Ascending aorta (tissue), 2 donors: ENCODE results near the gene CARD10. TPM values are rescaled to one million over a fixed set of nuclear protein-coding genes. Genes with fewer than 3 reads are reported as not detected.

Experiments
- DNase-seq, 2 donors: peaks; one replicate each; pipeline ENCODE4 v3.0.0-alpha.2; 2019; ENCODE audit warnings: low spot score in 2 of 2
- H3K27ac ChIP-seq, 2 donors: fragments of 200-600 bp; sonication (generic); one replicate each; pipeline ENCODE4 v1.5.1; 2016 to 2017; ENCODE audit warnings: mild to moderate bottlenecking in 1 of 2
- H3K27me3 ChIP-seq: fragments of 200-600 bp; sonication (generic); one replicate; pipeline ENCODE4 v1.5.1; 2017
- H3K36me3 ChIP-seq, 2 donors: fragments of 200-600 bp; sonication (generic); one replicate each; pipeline ENCODE4 v1.5.1; 2016
- H3K4me1 ChIP-seq, 2 donors: fragments of 200-600 bp; sonication (generic); one replicate each; pipeline ENCODE4 v1.5.1; 2016 to 2017; ENCODE audit warnings: mild to moderate bottlenecking in 1 of 2
- H3K4me3 ChIP-seq, 2 donors: fragments of 200-600 bp; sonication (generic); one replicate each; pipeline ENCODE4 v1.5.1; 2016 to 2017; ENCODE audit warnings: mild to moderate bottlenecking in 1 of 2
- H3K9me3 ChIP-seq, 2 donors: fragments of 200-600 bp; sonication (generic); one replicate each; pipeline ENCODE4 v1.5.1; 2016
- intact Hi-C: fragments of 100-400 bp; cut with DNase I; formaldehyde crosslinking; loops from one replicate; pipeline ENCODE4 v1.15.1; 2023
- total RNA-seq: library from RNA; depleted of rRNA; stranded (reverse); fragments of >200 nt; gene quantifications from one replicate; pipeline ENCODE4 v1.1.0, GENCODE V29; 2016
- TF ChIP-seq, protein P1 (sequence below), 3 experiments: fragments of 200-600 bp in 2 of 3; fragments of 450-650 bp in 1 of 3; sonication (generic) in 2 of 3; IDR thresholded peaks; one replicate each; pipeline ENCODE4 v1.5.1; 2016 to 2019; ENCODE audit warnings: antibody characterized with exemption in 3 of 3, mild to moderate bottlenecking in 1 of 3, moderate library complexity in 1 of 3

The CARD10 gene
- total RNA-seq, 1 donor from 2014 or later: 21.0 TPM

DNA sequence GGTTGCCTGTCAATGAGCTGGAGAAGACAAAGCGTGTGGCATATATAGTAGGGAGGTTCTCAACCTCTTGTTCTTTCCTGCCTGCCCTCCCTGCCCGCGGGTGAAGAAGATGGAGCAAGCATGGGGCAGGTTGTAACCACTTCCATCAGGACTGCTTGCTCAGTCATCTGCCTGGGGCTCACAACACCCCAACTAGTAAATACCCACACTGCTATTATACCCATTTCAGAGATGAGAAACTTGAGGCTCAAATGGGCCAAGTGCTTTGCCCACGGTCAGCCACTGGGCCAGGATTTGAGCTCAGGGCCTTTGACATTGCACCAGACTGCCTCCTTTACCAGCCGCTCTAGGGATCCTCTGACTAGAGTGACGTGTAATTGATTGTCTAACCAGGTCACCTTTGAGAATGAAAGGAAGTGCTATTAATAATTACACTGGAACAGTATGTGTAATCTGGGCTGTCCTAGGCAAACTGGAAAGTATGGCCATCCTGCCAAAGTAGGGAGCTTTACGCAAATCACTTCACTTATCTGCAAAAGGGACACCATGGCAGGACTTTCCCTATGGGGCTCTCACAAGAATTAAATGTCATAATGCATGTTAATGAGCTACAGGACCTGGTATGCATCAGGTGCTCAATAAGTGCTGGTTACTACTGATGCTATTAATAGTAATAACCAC lies 38.2 kb upstream of the CARD10 start:
- intact Hi-C loops: no loop called here
- no peak for DNase-seq
- Histone ChIP-seq H3K4me3 (no peak overlapping the region), H3K36me3 (no peaks in the 10 kb centered on the region), H3K27ac (no peak overlapping the region), H3K4me1 (peaks cover 10 to 17% of the 10 kb centered on the region in 2 donors), H3K9me3 (no peaks in the 10 kb centered on the region), H3K27me3 (no peaks in the 10 kb centered on the region)
- TF ChIP-seq, protein P1, sequence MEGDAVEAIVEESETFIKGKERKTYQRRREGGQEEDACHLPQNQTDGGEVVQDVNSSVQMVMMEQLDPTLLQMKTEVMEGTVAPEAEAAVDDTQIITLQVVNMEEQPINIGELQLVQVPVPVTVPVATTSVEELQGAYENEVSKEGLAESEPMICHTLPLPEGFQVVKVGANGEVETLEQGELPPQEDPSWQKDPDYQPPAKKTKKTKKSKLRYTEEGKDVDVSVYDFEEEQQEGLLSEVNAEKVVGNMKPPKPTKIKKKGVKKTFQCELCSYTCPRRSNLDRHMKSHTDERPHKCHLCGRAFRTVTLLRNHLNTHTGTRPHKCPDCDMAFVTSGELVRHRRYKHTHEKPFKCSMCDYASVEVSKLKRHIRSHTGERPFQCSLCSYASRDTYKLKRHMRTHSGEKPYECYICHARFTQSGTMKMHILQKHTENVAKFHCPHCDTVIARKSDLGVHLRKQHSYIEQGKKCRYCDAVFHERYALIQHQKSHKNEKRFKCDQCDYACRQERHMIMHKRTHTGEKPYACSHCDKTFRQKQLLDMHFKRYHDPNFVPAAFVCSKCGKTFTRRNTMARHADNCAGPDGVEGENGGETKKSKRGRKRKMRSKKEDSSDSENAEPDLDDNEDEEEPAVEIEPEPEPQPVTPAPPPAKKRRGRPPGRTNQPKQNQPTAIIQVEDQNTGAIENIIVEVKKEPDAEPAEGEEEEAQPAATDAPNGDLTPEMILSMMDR (IDR thresholded peaks at IDR 0.05): no peak

DNA sequence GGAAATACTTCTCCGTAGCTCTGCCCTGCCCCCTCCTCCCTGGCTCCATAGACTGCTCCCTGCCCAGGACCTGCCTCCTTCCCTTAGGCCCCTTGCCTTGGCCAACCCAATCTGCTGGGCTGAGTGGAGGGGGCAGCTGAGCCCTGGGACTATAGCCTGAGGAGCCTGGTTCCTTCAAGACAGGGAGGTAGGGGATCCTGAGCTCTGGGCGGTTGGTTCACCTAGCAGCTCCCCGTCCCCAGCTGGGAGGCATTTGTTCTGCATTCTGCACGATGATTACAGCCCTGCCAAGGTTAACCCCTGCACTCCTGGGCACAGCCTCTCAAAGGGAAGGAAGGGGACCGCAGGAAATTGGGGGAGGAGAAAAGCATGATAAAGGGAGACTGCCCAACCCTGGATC lies 37.5 kb upstream of the CARD10 start:
- Histone ChIP-seq H3K4me1 (peaks cover 12 to 18% of the 10 kb centered on the region in 2 donors), H3K36me3 (no peaks in the 10 kb centered on the region), H3K27ac (no peak overlapping the region), H3K27me3 (no peaks in the 10 kb centered on the region), H3K4me3 (no peak overlapping the region), H3K9me3 (no peaks in the 10 kb centered on the region)
- intact Hi-C loops: no loop called here
- TF ChIP-seq, protein P1 (IDR thresholded peaks at IDR 0.05): no peak
- no peak for DNase-seq

DNA sequence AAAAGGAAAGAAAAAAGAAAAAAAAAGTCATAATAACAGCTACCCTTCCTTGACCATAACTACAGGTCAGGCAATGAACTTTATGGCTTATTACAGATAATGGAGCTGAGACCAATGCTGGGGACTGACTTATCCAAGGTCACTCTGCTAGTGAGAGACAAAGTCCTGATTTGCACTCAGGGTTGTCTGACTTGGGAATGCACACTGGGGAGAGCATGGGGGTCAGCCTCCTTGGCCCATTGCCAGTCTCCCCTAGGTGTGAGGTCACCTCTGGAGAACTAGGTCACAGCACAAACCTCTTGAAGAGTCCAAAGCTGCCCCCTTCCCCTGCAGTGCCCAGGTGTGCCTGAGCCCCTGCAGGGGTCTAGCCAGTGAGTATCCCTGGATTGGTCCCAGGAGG lies 35.8 kb upstream of the CARD10 start:
- TF ChIP-seq, protein P1 (IDR thresholded peaks at IDR 0.05): no peak
- Histone ChIP-seq H3K36me3 (no peaks in the 10 kb centered on the region), H3K4me3 (no peak overlapping the region), H3K27me3 (no peaks in the 10 kb centered on the region), H3K4me1 (peaks cover 14 to 31% of the 10 kb centered on the region in 2 donors), H3K9me3 (no peaks in the 10 kb centered on the region), H3K27ac (no peak overlapping the region)
- intact Hi-C loops: no loop called here
- DNase-seq: no peak

DNA sequence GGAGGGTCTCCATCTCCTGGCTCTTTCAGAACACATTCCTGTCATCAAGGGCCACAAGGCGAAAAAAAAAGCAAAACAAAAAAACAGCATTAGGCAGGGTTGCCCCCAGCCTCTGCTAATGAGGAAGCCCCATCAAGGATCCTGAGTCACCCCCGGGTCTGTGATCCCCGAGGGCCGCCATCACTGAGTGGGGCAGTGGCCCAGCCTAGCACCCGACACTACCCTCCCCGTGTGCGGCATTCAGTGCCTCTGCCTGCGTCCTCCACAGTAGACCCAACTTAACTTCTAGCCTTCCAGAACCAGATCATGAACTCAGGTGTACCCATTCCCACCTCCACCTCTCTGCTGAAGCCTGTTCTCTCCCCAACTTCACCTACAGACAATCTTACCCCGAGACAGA lies 34.5 kb upstream of the CARD10 start:
- intact Hi-C loops: no loop called here
- DNase-seq: no peak
- peak overlapping the region in 1 of 2 donors; percentile 72 for H3K27ac ChIP-seq
- no peaks in the 10 kb centered on the region for H3K9me3 ChIP-seq
- H3K4me1 ChIP-seq: peaks cover 13 to 38% of the 10 kb centered on the region in 2 donors
- H3K27me3 ChIP-seq: no peaks in the 10 kb centered on the region
- no peak overlapping the region for H3K4me3 ChIP-seq
- TF ChIP-seq, protein P1 (IDR thresholded peaks at IDR 0.05): no peak
- no peaks in the 10 kb centered on the region for H3K36me3 ChIP-seq

DNA sequence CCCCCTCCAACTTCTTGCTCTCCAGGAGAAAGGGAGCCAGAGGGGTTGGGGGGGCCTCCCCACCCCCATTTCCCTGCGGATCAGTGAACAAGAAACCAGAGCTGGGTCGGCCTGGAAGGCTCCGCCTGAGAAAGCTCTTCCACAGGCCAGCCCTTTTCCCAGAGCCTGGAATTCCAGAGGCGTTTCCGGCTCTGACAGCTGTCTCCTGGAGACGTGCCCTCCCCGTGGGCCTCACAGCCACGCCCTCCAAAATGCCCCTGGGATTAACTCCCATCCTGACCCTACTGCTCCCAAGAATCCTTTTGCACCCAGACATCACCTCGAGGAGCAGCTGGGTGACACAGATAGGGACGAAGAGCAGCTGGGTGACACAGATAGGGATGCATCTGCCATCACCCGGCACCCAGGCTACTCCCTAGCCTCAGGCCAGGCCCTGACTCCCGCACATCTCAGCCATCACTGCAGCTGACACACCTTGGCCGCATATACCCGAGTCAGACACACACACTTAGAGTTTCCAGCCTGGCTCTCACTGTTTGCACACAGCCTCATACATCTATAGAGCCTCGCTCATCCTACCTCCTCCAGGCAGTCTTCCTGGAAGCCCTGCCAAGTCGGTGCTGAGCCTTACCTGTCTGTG lies 33.4 kb upstream of the CARD10 start:
- Histone ChIP-seq H3K36me3 (no peaks in the 10 kb centered on the region), H3K9me3 (no peaks in the 10 kb centered on the region), H3K4me1 (peaks cover 15 to 44% of the 10 kb centered on the region in 2 donors), H3K27me3 (no peaks in the 10 kb centered on the region), H3K4me3 (no peak overlapping the region), H3K27ac (peak overlapping the region; percentile 68 to 72)
- no peak for DNase-seq
- TF ChIP-seq, protein P1 (IDR thresholded peaks at IDR 0.05): no peak
- intact Hi-C loops: no loop called here
